Inflammatory macrophage treated with lipopolysaccharide for 4 hours (primary cell): ENCODE results near the gene STON1.
"Not testable (repeated sequence)": the region's sequence is repeated elsewhere in the genome, so short reads cannot be mapped to it uniquely, and the experiment has no call there.

ENCODE experiments used
- DNase-seq: peaks from one replicate; pipeline ENCODE4 v3.0.0-alpha.2; 2020

The STON1 gene

DNA sequence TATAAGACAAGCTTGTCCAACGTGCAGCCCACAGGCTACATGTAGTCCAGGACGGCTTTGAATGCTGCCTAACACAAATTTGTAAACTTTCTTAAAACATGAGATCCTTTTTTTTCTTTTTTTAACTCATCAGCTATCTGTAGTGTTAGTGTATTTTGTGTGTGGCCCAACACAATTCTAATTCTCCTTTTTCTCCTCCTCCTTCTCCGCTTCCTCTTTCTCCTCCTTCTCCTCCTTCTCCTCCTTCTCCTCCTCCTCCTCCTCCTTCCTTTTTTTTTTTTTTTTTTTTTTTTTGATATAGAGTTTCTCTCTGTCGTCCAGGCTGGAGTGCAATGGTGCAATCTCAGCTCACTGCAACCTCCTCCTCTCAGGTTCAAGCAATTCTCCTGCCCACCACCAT lies 48.4 kb downstream of the STON1 start:
- DNase-seq: peak; percentile 11

DNA sequence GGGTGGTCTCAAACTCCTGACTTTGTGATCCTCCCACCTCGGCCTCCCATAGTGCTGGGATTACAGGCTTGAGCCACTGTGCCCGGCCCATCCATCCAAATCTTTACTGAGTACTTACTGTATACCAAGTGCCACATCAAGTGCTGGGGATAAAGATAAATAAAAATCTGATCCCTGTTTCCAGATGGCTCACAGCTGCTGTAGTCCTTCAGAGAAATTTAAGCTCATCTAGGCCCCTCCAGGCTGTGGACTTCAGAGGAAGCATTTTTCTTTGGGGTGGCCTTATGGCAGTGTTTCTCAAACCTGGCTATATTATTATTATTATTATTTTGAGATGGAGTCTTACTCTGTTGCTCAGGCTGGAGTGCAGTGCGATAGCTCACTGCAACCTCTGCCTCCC lies 54.0 kb downstream of the STON1 start:
- DNase-seq: no peak

GRCh38 chr2:48584551-48584950 lies 54.6 kb downstream of the STON1 start:
- DNase-seq: no peak

DNA sequence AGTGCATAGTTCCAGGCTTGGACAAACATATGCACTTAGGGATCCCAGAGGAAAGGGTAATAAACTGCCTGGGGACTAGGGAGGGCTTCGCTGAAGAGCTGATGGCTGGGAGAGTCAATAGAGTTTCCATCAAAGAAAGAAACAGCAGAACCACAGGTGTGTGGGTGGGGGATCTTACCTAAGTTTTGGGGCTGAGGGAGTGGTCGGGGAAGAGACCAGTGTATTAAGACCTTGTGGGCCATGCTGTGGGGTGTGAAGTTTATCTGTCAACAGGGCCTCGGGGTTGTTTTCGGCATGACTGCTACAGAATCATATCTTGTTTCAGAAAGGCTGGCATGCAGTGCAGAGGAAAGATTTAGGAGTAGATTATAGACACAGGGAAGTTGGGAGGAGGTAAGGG lies 56.5 kb downstream of the STON1 start:
- no peak for DNase-seq

- no peak for DNase-seq
Measured at GRCh38 chr2:48587560-48587959, 57.6 kb downstream of the STON1 start.

- no peak for DNase-seq
Measured at GRCh38 chr2:48587961-48588360, 58.0 kb downstream of the STON1 start.

DNA sequence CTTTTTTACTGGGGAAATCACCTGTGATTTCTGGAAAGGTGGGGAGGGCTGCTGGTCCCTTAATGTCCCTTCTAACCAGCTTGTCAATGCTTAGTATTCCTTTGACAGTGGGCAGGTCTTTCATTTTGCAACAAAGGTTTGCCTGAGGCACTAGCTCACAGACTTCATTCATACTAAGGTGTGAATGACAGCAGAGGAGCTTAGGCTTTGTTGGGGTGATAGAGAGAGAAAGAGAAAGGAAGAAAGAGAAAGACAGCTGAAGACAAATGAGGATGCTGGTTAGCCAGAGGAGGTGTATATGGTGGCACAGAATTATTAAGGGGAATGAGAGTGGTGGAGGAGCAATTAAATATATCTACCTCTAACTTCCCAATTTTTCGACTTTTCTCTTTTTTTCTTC lies 58.8 kb downstream of the STON1 start:
- DNase-seq: no peak

DNA sequence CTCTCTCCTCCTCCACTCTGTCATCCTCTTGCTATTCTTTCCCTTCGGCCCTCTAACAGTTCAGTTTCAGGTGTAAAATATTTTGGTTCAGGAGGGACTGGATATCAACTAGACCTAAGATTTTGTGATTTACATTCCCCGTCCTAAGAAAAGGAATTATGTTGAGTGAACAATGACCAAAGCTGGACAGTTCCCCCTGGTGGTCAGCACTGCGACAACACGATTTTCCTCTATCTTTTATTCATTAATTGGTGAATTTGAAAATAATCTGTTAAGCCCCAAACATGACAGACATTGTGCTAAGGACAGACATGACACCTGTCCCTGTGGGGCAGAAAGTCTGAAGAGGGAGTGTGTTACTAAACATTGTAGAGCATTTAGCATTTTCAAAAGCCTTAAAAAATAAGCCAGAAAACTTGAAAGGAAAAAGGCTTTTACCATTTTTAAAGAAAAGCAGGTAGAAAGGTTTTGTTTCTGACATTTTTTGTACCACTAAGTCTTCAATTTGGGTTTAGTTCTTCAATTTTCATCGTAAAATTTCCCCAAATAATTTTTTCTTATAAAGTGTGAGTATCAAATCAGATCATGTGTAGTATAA lies 59.3 kb downstream of the STON1 start:
- peak; percentile 31 for DNase-seq

GRCh38 chr2:48590017-48590416 lies 60.1 kb downstream of the STON1 start:
- no peak for DNase-seq

- DNase-seq: no peak
Measured at GRCh38 chr2:48592067-48592466, 62.1 kb downstream of the STON1 start.

DNA sequence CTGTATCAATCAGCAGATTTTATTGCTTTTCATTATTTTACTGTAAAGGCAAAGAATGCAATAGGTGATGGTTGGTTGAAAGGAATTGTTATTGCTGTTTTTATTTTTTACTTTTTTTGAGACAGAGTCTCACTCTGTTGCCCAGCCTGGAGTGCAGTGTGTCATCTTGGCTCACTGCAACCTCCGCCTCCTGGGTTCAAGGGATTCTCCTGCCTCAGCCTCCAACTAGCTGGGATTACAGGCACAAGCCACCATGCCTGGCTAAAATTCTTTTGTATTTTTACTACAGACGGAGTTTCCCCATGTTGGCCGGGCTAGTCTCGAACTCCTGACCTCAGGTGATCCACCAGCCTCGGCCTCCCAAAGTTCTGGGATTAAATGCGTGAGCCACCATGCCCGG lies 66.8 kb downstream of the STON1 start:
- not testable (repeated sequence) for DNase-seq

DNA sequence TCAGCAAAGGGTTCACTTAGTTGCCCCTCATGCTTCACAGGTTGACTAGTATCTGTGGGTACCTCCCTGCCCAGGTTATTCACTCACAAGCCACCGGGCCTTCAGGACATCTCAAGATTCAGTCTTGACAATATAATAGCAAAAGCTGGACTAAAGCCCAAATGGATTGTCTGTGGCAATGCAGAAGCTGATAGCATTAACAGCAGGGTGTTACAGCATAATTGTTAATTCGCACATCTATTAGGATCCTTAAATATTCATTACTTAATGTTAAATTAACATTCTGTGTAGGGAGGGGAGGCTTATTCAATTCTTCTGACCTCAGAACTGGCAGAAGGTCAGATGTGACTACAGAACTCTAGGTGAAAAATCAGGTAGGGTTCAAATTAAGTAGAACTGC lies 67.5 kb downstream of the STON1 start:
- DNase-seq: no peak

GRCh38 chr2:48600204-48600813 lies 70.4 kb downstream of the STON1 start:
- peak; percentile 33 for DNase-seq

DNA sequence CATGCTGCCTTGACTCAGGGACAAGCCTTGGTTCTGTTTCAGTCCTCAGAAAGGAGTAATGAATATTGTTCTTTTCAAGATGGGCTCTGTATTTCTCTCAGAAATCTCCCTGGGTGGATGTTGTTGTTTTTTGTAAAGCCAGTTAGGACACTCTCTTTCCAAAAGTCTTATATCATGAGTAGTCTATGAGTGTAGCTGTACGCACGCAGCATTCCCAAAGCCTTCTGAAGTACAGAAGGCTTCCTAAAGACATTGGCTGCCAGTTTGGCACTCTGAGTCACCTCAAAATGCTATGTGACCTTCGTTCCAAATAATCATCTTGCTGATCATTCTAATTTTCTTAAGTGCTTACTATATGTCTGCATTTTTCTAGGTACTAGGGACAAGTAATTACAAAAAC lies 71.0 kb downstream of the STON1 start:
- no peak for DNase-seq

GRCh38 chr2:48601349-48601748 lies 71.4 kb downstream of the STON1 start:
- DNase-seq: peak; percentile 5

- DNase-seq: no peak
Measured at GRCh38 chr2:48605482-48606175, 75.7 kb downstream of the STON1 start.

- DNase-seq: no peak
Measured at GRCh38 chr2:48607307-48608014, 77.5 kb downstream of the STON1 start.

DNA sequence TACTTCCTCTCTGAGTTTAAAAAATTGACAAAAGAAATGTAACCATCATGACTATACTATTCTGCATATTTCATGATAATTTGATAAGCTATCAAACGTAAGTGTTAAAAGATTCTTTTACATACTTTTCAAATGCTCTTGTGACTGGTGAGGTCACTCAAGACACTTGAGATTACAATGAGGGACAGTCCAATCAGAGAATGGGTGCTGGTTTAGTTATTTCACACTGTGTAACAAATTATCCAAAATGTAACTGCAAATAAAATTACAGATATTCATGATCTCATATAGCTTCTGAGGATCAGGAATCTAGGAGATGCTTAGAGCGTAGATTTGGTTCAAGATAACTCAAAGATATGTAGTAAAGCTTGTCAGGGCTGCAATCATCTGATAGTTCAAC lies 83.3 kb downstream of the STON1 start:
- DNase-seq: no peak

DNA sequence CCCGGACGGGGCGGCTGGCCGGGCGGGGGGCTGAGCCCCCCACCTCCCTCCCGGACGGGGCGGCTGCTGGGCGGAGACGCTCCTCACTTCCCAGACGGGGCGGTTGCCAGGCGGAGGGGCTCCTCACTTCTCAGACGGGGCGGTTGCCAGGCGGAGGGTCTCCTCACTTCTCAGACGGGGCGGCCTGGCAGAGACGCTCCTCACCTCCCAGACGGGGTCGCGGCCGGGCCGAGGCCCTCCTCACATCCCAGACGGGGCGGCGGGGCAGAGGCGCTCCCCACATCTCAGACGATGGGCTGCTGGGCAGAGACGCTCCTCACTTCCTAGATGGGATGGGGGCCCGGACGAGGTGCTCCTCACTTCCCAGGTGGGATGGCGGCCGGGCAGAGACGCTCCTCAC lies 84.6 kb downstream of the STON1 start:
- DNase-seq: not testable (repeated sequence)

GRCh38 chr2:48617618-48618017 lies 87.7 kb downstream of the STON1 start, which contains the start of gene GTF2A1L:
GTF2A1L (plus strand) TSS chr2:48617856; CDS start chr2:48617875, 19 bp downstream.
- DNase-seq: no peak

DNA sequence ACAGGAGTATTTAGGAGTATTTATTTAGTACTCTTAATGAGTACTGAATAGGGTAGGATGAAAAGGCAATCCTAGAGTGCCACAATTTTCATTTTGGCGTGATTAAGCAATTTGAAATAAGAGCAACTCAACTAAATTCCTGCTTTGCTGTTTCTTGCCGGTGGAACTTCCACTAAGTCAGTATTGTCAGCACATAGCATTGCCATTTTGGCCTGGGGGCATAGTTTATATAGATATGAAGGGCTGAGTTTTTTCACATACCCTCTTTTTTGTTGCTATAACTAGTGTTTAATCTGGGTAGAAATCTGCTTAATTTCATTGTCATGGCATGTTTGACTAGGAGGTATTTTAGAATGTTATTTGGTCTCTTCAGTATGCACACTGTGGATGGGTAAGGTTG lies 89.6 kb downstream of the STON1 start:
- no peak for DNase-seq

- no peak for DNase-seq
Measured at GRCh38 chr2:48620604-48621003, 90.7 kb downstream of the STON1 start.

- DNase-seq: not testable (repeated sequence)
Measured at GRCh38 chr2:48622691-48623090, 92.7 kb downstream of the STON1 start.

GRCh38 chr2:48624696-48625095 lies 94.7 kb downstream of the STON1 start:
- DNase-seq: no peak
